Mesothelial cell of epicardium (in vitro differentiated cells): ENCODE measurements around the gene MOGAT2. TPM values are rescaled to one million over a fixed set of nuclear protein-coding genes. Genes with fewer than 3 reads are reported as not detected.

Experiments used
- DNase-seq, 2 experiments: peaks; one replicate each; pipeline ENCODE4 v3.0.0; 2021; ENCODE audit warnings: low spot score in 2 of 2; ENCODE audit not compliant: unreplicated experiment in 2 of 2
- H3K27ac Mint-ChIP-seq: 2 replicates; pipeline ENCODE4 v1.8.0; 2021; ENCODE audit warnings: mixed read lengths
- H3K27me3 Mint-ChIP-seq: 2 replicates; pipeline ENCODE4 v1.8.0; 2021; ENCODE audit warnings: low read depth, mixed read lengths
- H3K36me3 Mint-ChIP-seq: 2 replicates; pipeline ENCODE4 v1.8.0; 2021; ENCODE audit warnings: mixed read lengths
- H3K4me1 Mint-ChIP-seq: 2 replicates; pipeline ENCODE4 v1.8.0; 2021; ENCODE audit warnings: mixed read lengths
- H3K4me3 Mint-ChIP-seq: 2 replicates; pipeline ENCODE4 v1.8.0; 2021; ENCODE audit warnings: mild to moderate bottlenecking, moderate library complexity, mixed read lengths
- H3K9me3 Mint-ChIP-seq: 2 replicates; pipeline ENCODE4 v1.8.0; 2021; ENCODE audit warnings: mixed read lengths
- CTCF ChIP-seq: fragments of 200-600 bp; sonication (generic); IDR thresholded peaks from one replicate; pipeline ENCODE4 v1.5.0; 2021; ENCODE audit warnings: antibody characterized with exemption; ENCODE audit not compliant: unreplicated experiment
- total RNA-seq: library from RNA; stranded (reverse); gene quantifications from 3 replicates; pipeline ENCODE4 v1.2.1, GENCODE V29; 2021

The MOGAT2 gene
- total RNA-seq, 1 donor from 2014 or later: not detected

GRCh38 chr11:75776546-75776945 is 58.9 kb downstream of the MOGAT2 start:
- Mint-ChIP-seq H3K36me3 (no peaks in the 10 kb centered on the region), H3K4me1 (no peaks in the 10 kb centered on the region), H3K27ac (no peak overlapping the region), H3K4me3 (no peak overlapping the region), H3K27me3 (peaks cover 8% of the 10 kb centered on the region), H3K9me3 (no peaks in the 10 kb centered on the region)
- DNase-seq: no peak
- no peak for TF ChIP-seq CTCF

- Mint-ChIP-seq H3K27me3 (no peaks in the 10 kb centered on the region), H3K27ac (no peak overlapping the region), H3K4me3 (no peak overlapping the region), H3K36me3 (no peaks in the 10 kb centered on the region), H3K4me1 (no peaks in the 10 kb centered on the region), H3K9me3 (no peaks in the 10 kb centered on the region)
- DNase-seq: no peak
- no peak for TF ChIP-seq CTCF
Measured at GRCh38 chr11:75777461-75778110, 59.9 kb downstream of the MOGAT2 start.

GRCh38 chr11:75778962-75779361 is 61.3 kb downstream of the MOGAT2 start:
- Mint-ChIP-seq H3K36me3 (no peaks in the 10 kb centered on the region), H3K27ac (no peak overlapping the region), H3K9me3 (no peaks in the 10 kb centered on the region), H3K27me3 (no peaks in the 10 kb centered on the region), H3K4me3 (no peak overlapping the region), H3K4me1 (no peaks in the 10 kb centered on the region)
- TF ChIP-seq CTCF: no peak
- DNase-seq: no peak

- Mint-ChIP-seq H3K4me3 (no peak overlapping the region), H3K9me3 (no peaks in the 10 kb centered on the region), H3K27me3 (no peaks in the 10 kb centered on the region), H3K27ac (no peak overlapping the region), H3K4me1 (no peaks in the 10 kb centered on the region), H3K36me3 (no peaks in the 10 kb centered on the region)
- no peak for TF ChIP-seq CTCF
- DNase-seq: no peak
Measured at GRCh38 chr11:75779960-75780359, 62.3 kb downstream of the MOGAT2 start.

GRCh38 chr11:75780888-75781287 is 63.2 kb downstream of the MOGAT2 start:
- Mint-ChIP-seq H3K9me3 (no peaks in the 10 kb centered on the region), H3K4me3 (no peak overlapping the region), H3K36me3 (no peaks in the 10 kb centered on the region), H3K27me3 (no peaks in the 10 kb centered on the region), H3K27ac (no peak overlapping the region), H3K4me1 (no peaks in the 10 kb centered on the region)
- TF ChIP-seq CTCF: no peak
- DNase-seq: no peak

GRCh38 chr11:75781296-75781695 is 63.7 kb downstream of the MOGAT2 start:
- Mint-ChIP-seq H3K36me3 (no peaks in the 10 kb centered on the region), H3K27ac (no peak overlapping the region), H3K9me3 (no peaks in the 10 kb centered on the region), H3K4me3 (no peak overlapping the region), H3K4me1 (no peaks in the 10 kb centered on the region), H3K27me3 (no peaks in the 10 kb centered on the region)
- TF ChIP-seq CTCF: no peak
- no peak for DNase-seq
